GM21515 (cell line): ENCODE data around the gene FOXO4.

Source experiments
- ATAC-seq: cut with Tn5 transposase; IDR thresholded peaks from one replicate; pipeline ENCODE4 v1.9.1; 2021; ENCODE audit not compliant: unreplicated experiment

FOXO4 gene

DNA sequence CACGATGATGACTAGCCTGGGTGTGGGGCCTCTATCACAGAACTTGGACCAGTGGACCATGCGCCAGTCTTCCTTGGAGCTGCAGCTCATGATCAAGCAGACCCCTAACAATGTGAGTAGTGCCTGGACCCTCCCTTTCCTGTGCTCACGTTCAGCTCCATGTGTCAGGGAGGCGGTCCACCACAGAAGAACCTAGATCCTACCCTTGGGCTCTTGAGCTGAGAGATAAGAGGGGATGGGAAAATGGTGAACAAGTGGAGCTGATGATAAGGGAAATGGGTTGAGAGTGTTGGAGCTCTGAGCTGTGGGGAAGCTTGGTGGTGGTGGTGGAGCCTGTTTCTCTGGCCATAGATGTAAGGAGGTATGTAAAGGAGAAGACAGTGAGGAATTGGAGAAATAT is 35.9 kb downstream of the FOXO4 start:
- no peak for ATAC-seq

DNA sequence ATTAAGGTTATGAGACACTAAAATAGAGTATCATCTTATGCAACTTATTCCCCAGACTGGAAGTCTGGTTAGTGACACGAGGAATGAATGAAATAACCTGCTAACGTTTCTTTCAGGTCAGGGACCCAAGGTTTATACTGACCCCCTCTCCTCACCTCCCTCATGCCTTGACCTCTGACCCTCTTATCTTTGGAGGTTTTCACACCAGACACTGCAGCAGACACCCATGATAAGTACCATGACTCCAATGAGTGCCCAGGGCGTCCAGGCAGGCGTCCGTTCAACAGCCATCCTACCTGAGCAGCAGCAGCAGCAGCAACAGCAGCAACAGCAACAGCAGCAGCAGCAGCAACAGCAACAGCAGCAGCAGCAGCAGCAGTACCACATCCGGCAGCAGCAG is 44.8 kb downstream of the FOXO4 start:
- ATAC-seq: no peak

DNA sequence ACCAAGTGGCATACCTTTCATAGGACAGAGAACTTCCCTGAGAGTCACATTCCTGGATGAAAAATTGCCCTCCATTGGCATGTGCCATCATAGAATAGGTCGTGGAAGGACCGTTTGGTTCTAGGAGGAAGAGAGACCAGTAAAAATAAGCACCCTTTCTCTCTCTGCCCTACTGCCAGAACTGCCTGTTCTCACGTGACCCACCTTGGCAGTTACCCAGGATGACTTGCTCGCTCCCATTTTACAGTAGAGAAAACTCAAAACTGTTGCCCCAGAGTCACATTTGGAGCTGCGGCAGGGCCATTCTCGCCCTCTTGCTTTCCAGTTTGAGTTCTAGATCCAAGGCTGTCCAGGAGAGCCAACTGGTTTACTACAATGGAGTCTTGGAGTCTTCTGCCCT is 47.9 kb downstream of the FOXO4 start:
- ATAC-seq: no peak

- ATAC-seq: no peak
Observed at GRCh38 chrX:71144651-71145050, 49.0 kb downstream of the FOXO4 start, which contains the start of gene NLGN3. Gene NLGN3 (plus strand): TSS chrX:71144841. CDS start chrX:71147750, 2,909 bp downstream.

- no peak for ATAC-seq
Observed at GRCh38 chrX:71147496-71148277, 52.0 kb downstream of the FOXO4 start.

DNA sequence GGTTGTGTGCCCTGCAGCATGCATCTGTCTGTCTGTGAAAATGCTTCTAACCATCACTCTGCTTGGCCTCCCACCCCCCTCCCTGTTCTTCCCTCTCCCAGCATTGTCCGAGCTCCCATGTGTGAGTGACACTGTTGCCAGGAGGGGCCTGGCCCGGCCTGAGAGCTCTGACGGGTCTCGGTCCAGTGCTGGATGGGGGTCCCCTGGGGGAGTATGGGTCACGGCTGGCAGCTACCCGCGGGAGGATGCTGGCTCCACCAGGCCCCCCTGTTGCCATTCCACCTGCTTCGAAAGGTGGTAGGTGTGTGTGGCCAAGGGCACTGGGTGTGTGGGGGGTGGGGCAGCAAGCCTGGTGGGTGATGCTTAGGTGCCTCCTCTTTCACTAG is 52.6 kb downstream of the FOXO4 start:
- ATAC-seq: no peak

DNA sequence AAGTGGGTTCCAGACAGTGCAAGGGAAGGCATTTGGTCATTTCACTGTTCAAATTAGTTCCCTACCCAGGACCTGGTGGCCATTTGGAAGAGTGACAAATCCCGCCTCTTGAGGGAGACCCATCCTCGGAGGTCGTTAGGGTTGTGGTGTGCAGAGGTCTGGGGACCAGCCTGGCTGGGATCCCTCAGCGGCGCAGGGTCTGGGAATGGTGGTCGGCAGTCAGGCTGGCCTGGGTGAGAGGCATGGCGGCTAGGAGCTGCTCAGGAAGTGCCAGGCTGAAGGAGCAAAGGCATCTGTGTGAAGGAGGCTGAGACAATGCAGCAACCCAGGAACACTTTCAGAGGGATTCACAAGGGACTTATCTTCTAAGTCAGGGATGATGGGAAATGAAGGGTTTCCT is 55.7 kb downstream of the FOXO4 start:
- ATAC-seq: no peak
